LNCAP (cell line): ENCODE measurements around the gene NXPH1.

Experiments used
- CTCF ChIP-seq: fragments of 450-650 bp; IDR thresholded peaks from 2 replicates; pipeline ENCODE4 v1.5.1; 2017; ENCODE audit warnings: mild to moderate bottlenecking

Gene NXPH1

GRCh38 chr7:8627325-8627724 lies 193.9 kb downstream of the NXPH1 start:
- TF ChIP-seq CTCF, result no peak

- TF ChIP-seq CTCF, result no peak
Observed at GRCh38 chr7:8628656-8629055, 195.2 kb downstream of the NXPH1 start.

GRCh38 chr7:8629504-8629903 lies 196.1 kb downstream of the NXPH1 start:
- TF ChIP-seq CTCF, result no peak

- TF ChIP-seq CTCF, result no peak
Observed at GRCh38 chr7:8637322-8637721, 203.9 kb downstream of the NXPH1 start.

GRCh38 chr7:8638076-8638475 lies 204.7 kb downstream of the NXPH1 start:
- TF ChIP-seq CTCF, result no peak

GRCh38 chr7:8639668-8640067 lies 206.3 kb downstream of the NXPH1 start:
- TF ChIP-seq CTCF, result no peak

GRCh38 chr7:8640671-8641070 lies 207.3 kb downstream of the NXPH1 start:
- no peak for TF ChIP-seq CTCF

- no peak for TF ChIP-seq CTCF
Observed at GRCh38 chr7:8668627-8669500, 235.5 kb downstream of the NXPH1 start.
